ENCODE results near the gene RAB22A.
A peak's percentile ranks its signal among the peaks of the same experiment; 100 is the strongest.

The RAB22A gene, protein sequence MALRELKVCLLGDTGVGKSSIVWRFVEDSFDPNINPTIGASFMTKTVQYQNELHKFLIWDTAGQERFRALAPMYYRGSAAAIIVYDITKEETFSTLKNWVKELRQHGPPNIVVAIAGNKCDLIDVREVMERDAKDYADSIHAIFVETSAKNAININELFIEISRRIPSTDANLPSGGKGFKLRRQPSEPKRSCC

DNA sequence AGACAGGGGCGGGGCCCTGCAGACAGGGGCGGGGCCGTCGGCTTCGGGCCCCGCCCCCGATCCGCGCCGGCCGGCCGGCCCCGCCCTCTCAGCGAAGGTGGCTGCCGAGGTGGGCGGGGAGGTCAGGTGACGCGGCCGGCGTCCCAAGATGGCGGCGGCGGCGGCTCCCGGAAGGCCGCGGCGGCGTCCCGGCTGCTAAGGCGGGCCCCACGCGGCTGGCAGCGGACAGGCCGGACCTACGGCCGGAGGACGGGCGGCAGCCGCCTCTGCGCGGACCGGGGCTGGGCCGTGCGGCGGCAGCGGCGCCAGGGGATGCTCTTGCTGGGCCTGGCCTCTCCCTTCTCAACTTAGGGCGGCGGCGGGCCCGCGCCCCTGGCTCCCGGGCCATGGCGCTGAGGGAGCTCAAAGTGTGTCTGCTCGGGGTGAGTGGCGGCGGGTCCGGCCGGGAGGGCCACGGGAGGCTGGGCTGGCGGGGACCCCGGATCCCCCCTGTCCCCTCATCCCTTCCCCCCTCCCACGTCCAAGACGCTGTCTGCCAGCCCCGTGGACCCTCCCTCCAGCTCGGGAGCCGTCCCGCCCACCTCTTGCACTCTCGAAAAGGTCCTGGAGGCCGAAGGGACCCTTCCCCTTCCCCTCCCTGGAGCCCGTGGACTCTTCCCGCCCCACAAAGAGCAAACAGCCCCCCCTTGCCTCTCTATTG lies at the start of gene RAB22A:
Gene RAB22A, plus strand, starts transcription at position 125 of the 700 bp plus-strand sequence. Its CDS starts 262 bp downstream, at position 387.
- peak; percentile 86 for DNase-seq

- DNase-seq, result no peak
These were observed 49.5 kb upstream of the RAB22A start for GRCh38 chr20:58260006-58260405.

DNA sequence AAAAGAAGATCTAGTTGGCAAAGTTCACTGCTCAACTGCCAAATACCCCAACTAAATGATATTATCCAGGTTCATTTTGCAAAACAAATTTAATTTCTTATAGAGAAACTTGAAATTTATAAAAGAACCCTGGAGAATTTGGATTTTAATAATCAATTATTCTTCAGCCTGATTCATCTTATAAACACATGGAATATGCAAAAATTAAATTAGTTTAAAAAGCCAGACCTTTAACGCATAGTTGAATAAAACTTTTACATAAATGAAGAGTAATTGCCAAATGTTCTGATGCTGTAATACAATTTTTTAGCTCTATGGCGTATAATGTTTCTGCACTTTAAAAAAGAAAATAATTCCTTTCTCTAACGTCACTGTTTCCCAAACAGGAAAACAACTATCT lies 47.9 kb upstream of the RAB22A start:
- DNase-seq, result no peak

- DNase-seq, result no peak
These were observed 45.2 kb upstream of the RAB22A start for GRCh38 chr20:58264271-58264670.

DNA sequence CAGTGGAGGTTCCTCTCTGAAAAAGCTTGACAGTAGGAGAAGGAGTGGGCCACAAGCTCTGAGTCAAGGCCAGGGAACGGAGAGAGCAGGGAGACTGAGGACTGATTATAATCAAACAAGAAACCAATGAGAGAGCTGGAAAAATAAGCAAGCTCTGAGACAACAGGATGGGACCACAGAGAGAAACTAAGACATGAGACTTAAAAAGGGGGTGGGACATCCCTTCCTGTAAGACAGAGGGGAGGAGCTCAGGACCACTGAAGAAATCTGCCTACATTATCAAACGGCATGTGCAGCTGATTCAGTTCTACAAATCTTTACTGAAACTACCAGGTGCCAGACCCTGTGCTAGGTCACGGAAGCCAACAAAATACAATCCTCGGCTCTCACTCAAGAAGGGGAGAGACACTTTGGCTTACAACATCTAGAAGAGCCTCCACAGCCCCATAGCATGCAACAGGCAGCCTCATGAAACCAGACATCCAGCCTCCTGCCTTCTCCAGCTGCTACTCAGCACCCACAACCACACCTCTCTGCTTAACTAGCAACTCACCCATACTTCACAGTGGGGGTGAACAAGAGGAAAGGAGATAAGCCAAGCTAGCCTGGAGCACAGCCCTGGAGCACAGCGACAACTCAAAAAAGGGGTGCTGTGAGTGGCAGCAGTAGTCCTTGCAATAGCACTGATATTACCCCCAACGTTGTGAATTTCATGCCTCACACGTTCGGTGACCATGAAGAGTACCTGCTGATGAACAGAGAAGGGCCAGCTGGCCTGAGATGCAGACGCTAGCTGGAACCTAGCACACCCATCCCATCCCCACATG lies 41.9 kb upstream of the RAB22A start:
- no peak for DNase-seq

DNA sequence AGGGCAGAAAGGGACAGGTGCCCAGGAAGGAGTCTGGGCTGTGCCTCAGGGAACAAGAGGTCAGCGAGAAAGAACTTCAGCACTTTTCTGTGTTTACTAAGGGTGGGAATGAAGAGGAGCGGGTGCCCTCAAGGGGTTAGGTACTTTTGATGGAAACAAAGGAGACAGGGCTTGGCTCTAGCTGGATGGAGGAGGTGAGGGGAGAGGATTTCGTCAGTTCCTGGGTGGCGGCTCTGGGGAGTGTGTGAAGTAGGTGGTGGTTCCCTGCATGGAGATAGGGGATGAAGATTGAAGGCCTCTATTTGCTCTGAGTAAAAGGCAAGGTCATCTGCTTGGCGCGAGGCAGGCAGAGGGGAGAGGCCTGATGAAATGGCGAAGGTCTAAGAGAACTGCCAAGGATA lies 41.1 kb upstream of the RAB22A start:
- no peak for DNase-seq

DNA sequence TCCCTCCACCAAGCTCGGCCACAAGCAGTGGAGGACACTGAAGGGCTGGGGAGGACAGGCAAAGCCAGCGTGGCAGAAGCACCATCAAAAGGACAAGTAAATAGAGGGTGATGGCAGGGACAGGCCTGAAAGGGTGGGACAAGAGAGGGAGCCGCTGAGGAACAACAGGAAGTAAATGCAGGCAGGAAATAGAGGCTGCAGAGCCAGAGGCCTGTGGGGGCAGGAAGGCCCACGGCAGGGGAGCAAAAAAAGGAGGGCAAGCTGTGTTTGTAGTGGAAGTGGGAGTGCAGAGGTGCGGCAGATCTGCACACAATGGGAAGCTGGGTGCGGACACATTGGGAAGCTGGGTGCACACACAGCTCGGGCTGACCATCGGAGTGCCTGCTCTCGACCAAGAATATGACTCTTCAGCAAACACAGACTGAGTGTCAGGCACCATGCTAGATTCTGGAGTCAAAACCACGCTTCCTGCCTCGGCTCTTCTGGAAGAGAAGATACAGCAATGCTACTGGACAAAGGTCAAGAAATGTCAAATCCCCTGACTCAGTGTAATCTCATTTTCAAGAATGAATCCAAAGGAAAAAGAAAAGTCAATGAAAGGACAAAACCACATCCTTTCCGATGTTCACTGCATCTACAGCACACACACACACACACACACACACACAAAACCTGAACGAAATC lies 40.4 kb upstream of the RAB22A start:
- no peak for DNase-seq

GRCh38 chr20:58271606-58272351 lies 37.7 kb upstream of the RAB22A start:
- peak; percentile 69 for DNase-seq

DNA sequence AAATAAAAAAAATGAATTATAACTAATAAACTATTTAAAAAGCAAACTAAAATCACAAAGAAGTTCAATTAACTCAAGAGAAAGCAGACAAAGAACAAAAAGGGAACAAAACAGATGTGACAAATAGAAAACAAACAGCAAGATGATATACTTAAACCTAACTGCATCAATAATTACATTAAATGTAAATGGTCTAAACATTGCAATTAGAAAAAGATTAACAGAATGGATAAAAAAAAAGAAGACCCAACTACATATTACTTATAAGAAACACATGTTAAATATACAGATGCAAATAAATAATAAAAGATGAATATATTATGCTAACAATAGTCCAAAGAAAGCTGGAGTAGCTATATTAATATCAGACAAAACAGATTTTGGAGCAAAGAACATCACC lies 35.1 kb upstream of the RAB22A start:
- no peak for DNase-seq

GRCh38 chr20:58277107-58277506 lies 32.4 kb upstream of the RAB22A start:
- no peak for DNase-seq

DNA sequence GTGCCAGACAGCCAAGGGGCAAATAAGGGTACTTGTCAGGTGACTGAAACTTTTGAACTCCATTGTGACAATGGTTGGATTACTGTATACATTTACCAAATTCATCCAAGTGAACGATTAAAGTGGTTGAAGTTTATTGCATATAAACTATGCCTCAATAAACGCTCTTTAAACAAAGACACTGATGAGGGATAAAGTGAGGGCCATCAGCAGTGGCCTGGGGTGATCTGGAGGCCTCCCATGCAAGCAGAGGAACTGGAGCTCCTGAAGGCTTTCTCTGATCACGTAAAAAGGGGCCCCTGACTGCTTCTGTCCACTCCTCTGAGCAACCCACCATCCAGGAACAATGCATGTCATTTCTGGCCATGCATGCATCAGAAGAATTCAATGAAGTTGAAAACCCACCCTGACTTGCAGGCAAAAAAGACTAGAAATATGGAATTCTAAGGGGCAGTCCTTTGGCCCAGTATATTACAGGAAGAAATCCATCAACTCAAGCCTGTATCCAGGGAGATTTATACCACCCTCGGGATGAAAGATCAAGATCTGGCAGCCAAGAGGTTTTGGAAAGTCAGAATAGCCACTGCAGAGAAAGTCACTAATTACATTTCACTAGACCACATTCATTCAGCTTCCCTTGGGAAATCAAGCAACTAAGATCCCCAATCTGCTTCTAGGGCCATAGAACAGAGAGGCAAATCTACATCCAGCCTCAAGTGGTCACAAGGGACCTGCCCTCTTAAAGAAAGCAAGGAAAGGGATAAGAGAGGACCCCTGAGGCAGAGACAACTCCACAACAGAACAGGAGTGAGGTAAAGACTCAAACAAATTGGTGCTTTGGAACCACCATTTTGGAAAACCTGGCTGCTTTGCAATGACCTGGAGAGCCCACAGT lies 31.7 kb upstream of the RAB22A start:
- DNase-seq, result no peak

GRCh38 chr20:58286729-58287128 lies 22.8 kb upstream of the RAB22A start:
- no peak for DNase-seq

GRCh38 chr20:58287638-58288037 lies 21.9 kb upstream of the RAB22A start:
- no peak for DNase-seq

- no peak for DNase-seq
These were observed 20.4 kb upstream of the RAB22A start for GRCh38 chr20:58289143-58289542.

- DNase-seq, result no peak
These were observed 16.1 kb upstream of the RAB22A start for GRCh38 chr20:58293453-58293852.

- no peak for DNase-seq
These were observed 14.7 kb upstream of the RAB22A start for GRCh38 chr20:58294497-58295455.

GRCh38 chr20:58296051-58296837 lies 13.3 kb upstream of the RAB22A start:
- DNase-seq, result no peak

DNA sequence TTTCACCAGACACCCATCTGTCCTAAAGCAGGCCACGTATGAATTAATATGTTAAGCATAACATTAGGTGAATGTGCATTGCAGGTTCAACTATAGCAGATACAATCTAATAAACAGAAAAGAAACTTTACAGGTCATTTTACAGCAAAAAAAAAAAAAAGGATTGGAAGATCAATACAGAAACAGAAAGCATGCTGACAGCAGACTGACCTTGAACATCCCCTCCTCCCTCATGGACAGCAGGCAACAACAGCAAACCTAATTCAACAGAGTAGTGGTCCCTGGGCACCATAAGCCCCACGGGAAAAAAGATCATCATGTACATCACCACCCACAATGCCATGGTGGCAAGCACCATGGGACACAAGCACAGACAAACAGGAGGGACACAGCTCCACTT lies 12.1 kb upstream of the RAB22A start:
- no peak for DNase-seq

GRCh38 chr20:58300321-58300720 lies 9.2 kb upstream of the RAB22A start:
- DNase-seq, result no peak
